ENCODE data around the gene RARS1. TPM values are rescaled to one million over a fixed set of nuclear protein-coding genes. Genes with fewer than 3 reads are reported as not detected.

Gene RARS1
- total and polyA plus RNA-seq, 2 of the 8 experiments (the other 6 are each of a cell fraction or from before 2014, with no cell fraction given): 30.2 to 108 TPM

GRCh38 chr5:168531191-168531590 lies 44.9 kb downstream of the RARS1 start (continued):
- TF ChIP-seq RNF2 (IDR thresholded peaks at IDR 0.05; ENCODE audit: borderline replicate concordance, low read depth, low read length, missing control alignments, poor library complexity, severe bottlenecking) (no peak), SAP30 (IDR thresholded peaks at IDR 0.05; ENCODE audit: insufficient read depth, insufficient replicate concordance, low read length) (no peak), KDM5A (IDR thresholded peaks at IDR 0.05; ENCODE audit: low read length) (no peak), GTF2F1 (IDR thresholded peaks at IDR 0.05; ENCODE audit: borderline replicate concordance, low read depth, low read length) (no peak)
